Measurements from ENCODE around the gene NPIPB4. TPM values are rescaled to one million over a fixed set of nuclear protein-coding genes. Genes with fewer than 3 reads are reported as not detected.
"Not testable (repeated sequence)": the region's sequence is repeated elsewhere in the genome, so short reads cannot be mapped to it uniquely, and the experiment has no call there.

NPIPB4 gene
- total and polyA plus RNA-seq, 9 of the 15 experiments (the other 6 are each of a cell fraction or from before 2014, with no cell fraction given) = 2.4 to 77.3 (median 42.2) TPM

DNA sequence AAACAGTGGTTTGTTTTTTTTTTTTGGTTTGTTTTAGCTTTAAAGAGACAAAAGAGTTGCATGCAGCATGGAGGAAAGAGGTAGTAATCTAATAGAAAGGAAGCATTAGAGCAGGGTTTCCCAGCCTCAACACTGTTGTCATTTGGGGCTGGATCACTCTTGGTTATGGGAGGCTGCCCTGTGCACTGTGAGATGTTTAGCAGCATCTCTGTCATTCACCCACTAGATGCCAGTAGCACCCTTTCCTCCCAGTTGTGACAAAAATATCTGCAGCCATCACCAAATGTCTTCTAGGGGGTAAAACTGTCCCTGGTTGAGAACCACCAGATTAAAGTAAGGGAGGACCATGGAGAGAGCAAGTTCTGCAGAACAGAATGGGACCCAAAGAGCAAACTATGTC, 40.5 kb downstream of the NPIPB4 start:
- H4K20me1 ChIP-seq (replicated peaks; ENCODE audit: control insufficient read depth, insufficient read depth, low read length); intact Hi-C loops (cut with micrococcal nuclease); H2AFZ ChIP-seq (ENCODE audit: low read depth, low read length); FAIRE-seq; H3K4me1 ChIP-seq (replicated peaks in 1 of 2; ENCODE audit: control insufficient read depth in 2 of 2, insufficient read depth in 2 of 2, low read length in 2 of 2); DNase-seq (ENCODE audit: extremely low read depth in 1 of 4, low spot score in 3 of 4); H3K36me3 ChIP-seq (ENCODE audit: control insufficient read depth, insufficient read depth, low read length); H3K9me1 ChIP-seq (ENCODE audit: control insufficient read depth, insufficient read depth, low read length); H3K4me3 ChIP-seq; H3K79me2 ChIP-seq (ENCODE audit: control insufficient read depth, insufficient read depth, low read length); H3K27ac ChIP-seq (ENCODE audit: extremely low read depth, low read depth, low read length); H3K9ac ChIP-seq (ENCODE audit: insufficient read depth in 1 of 2, low read depth in 2 of 2, low read length in 2 of 2); POLR2A ChIA-PET; H3K9me3 ChIP-seq (replicated peaks; ENCODE audit: control insufficient read depth, insufficient read depth, low read depth, low read length); BruUV-seq (replicated peaks); H3K4me2 ChIP-seq (ENCODE audit: insufficient read depth, low read length); H3K27me3 ChIP-seq (ENCODE audit: control insufficient read depth in 2 of 2, insufficient read depth in 2 of 2, low read length in 2 of 2); CTCF ChIA-PET (ENCODE audit: low intra/inter-chr PET ratio): not testable (repeated sequence)
- in situ Hi-C loops (cut with MboI) = loop anchor here (25.0 kb wide), 2 partner anchors 105 to 295 kb away; no protein-coding TSS in a partner anchor
- peak; percentile 71 for ATAC-seq

DNA sequence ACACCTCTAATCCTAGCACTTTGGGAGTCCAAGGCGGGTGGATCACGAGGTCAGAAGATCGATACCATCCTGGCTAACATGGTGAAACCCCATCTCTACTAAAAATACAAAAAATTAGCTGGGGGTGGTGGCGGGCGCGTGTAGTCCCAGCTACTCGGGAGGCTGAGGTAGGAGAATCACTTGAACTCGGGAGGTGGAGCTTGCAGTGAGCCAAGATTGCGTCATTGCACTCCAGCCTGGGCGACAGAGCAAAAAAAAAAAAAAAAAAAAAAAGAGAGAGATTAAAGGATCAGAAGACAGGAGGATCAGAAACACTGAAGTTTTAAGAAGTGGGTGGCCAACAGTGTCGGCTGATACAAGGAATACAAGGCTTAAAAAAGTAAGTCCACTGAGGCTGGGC, 41.9 kb downstream of the NPIPB4 start:
- H3K36me3 ChIP-seq (ENCODE audit: control insufficient read depth, insufficient read depth, low read length); H3K27ac ChIP-seq (ENCODE audit: extremely low read depth, low read depth, low read length); H3K9me1 ChIP-seq (ENCODE audit: control insufficient read depth, insufficient read depth, low read length); intact Hi-C loops (cut with micrococcal nuclease); H3K4me2 ChIP-seq (ENCODE audit: insufficient read depth, low read length); FAIRE-seq; H4K20me1 ChIP-seq (replicated peaks; ENCODE audit: control insufficient read depth, insufficient read depth, low read length); H3K9me3 ChIP-seq (replicated peaks; ENCODE audit: control insufficient read depth, insufficient read depth, low read depth, low read length); BruUV-seq (replicated peaks); DNase-seq (ENCODE audit: extremely low read depth in 1 of 4, low spot score in 3 of 4); H3K4me1 ChIP-seq (replicated peaks in 1 of 2; ENCODE audit: control insufficient read depth in 2 of 2, insufficient read depth in 2 of 2, low read length in 2 of 2); POLR2A ChIA-PET; H3K27me3 ChIP-seq (ENCODE audit: control insufficient read depth in 2 of 2, insufficient read depth in 2 of 2, low read length in 2 of 2); H2AFZ ChIP-seq (ENCODE audit: low read depth, low read length); H3K4me3 ChIP-seq; H3K79me2 ChIP-seq (ENCODE audit: control insufficient read depth, insufficient read depth, low read length); H3K9ac ChIP-seq (ENCODE audit: insufficient read depth in 1 of 2, low read depth in 2 of 2, low read length in 2 of 2); TF ChIP-seq CEBPG (CRISPR knock-in tag; IDR thresholded peaks at IDR 0.05): not testable (repeated sequence)
- TF ChIP-seq, protein P1, sequence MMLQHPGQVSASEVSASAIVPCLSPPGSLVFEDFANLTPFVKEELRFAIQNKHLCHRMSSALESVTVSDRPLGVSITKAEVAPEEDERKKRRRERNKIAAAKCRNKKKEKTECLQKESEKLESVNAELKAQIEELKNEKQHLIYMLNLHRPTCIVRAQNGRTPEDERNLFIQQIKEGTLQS (IDR thresholded peaks at IDR 0.05) = peak; percentile 62
- TF ChIP-seq, protein P1 (CRISPR knock-in tag; conservative IDR thresholded peaks at IDR 0.05) = not testable (repeated sequence)
- peak; percentile 22 to 69; a peak in 3 of 4 replicates for TF ChIP-seq CEBPG (tag; conservative IDR thresholded peaks at IDR 0.05 in 1 of 2, IDR thresholded peaks at IDR 0.05 in 1 of 2)
- peak; percentile 45 for TF ChIP-seq ZNF384 (IDR thresholded peaks at IDR 0.05; ENCODE audit: low read depth, low read length)
- 0 out of 2 replicates have a peak, but pooled peaks have one; percentile 11 for TF ChIP-seq CEBPB (tag; IDR thresholded peaks at IDR 0.05)
- ATAC-seq = peak; percentile 53
- CTCF ChIA-PET (ENCODE audit: low intra/inter-chr PET ratio) = interaction anchor here (0.7 kb wide), 1 partner anchor 249 kb away, joined by 3 read pairs; no protein-coding TSS in a partner anchor
- in situ Hi-C loops (cut with MboI) = loop anchor here (25.0 kb wide), 2 partner anchors 103 to 297 kb away; no protein-coding TSS in a partner anchor
- 7% methylated on average over 7 of the region's 11 CpGs for WGBS (ENCODE audit: insufficient coverage, low coverage, missing lambda C conversion rate)

DNA sequence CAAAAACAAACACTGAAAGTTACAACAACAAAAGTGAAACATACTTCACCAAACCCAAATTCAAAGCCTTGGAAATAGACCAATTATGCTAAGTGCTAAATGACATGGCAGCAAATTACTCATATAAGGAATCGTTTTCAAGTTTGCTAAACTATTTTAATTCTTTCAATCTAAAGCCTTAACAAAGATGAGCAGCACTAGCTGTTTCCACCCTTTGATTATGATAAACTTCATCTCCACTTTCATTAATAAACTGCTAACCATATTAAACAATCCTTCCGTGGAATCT, 55.2 kb downstream of the NPIPB4 start:
- intact Hi-C loops (cut with micrococcal nuclease); H3K9me1 ChIP-seq (ENCODE audit: control insufficient read depth, insufficient read depth, low read length); H3K9ac ChIP-seq (ENCODE audit: insufficient read depth in 1 of 2, low read depth in 2 of 2, low read length in 2 of 2); H4K20me1 ChIP-seq (replicated peaks; ENCODE audit: control insufficient read depth, insufficient read depth, low read length); BruUV-seq (replicated peaks); FAIRE-seq; H3K4me2 ChIP-seq (ENCODE audit: insufficient read depth, low read length); POLR2A ChIA-PET; DNase-seq (ENCODE audit: extremely low read depth in 1 of 4, low spot score in 3 of 4); H3K79me2 ChIP-seq (ENCODE audit: control insufficient read depth, insufficient read depth, low read length); ATAC-seq; H3K27me3 ChIP-seq (ENCODE audit: control insufficient read depth in 2 of 2, insufficient read depth in 2 of 2, low read length in 2 of 2); H3K9me3 ChIP-seq (replicated peaks; ENCODE audit: control insufficient read depth, insufficient read depth, low read depth, low read length); CTCF ChIA-PET (ENCODE audit: low intra/inter-chr PET ratio); H2AFZ ChIP-seq (ENCODE audit: low read depth, low read length); H3K4me1 ChIP-seq (replicated peaks in 1 of 2; ENCODE audit: control insufficient read depth in 2 of 2, insufficient read depth in 2 of 2, low read length in 2 of 2); H3K27ac ChIP-seq (ENCODE audit: extremely low read depth, low read depth, low read length); H3K36me3 ChIP-seq (ENCODE audit: control insufficient read depth, insufficient read depth, low read length); H3K4me3 ChIP-seq: not testable (repeated sequence)
- 0% methylated on average over 2 of the region's 2 CpGs for WGBS (ENCODE audit: insufficient coverage, low coverage, missing lambda C conversion rate)
- in situ Hi-C loops (cut with MboI) = loop anchor here (25.0 kb wide), 2 partner anchors 90 to 310 kb away; no protein-coding TSS in a partner anchor

Data from K562 (cell line).